ENCODE data around the gene GRIP2. TPM values are rescaled to one million over a fixed set of nuclear protein-coding genes. Genes with fewer than 3 reads are reported as not detected.

The GRIP2 gene
- total RNA-seq, 1 donor from 2014 or later, result not detected

GRCh38 chr3:14553871-14554270 lies 13.7 kb upstream of the GRIP2 start:
- Mint-ChIP-seq H3K27ac (no peak overlapping the region), H3K4me3 (no peak overlapping the region), H3K9me3 (no peaks in the 10 kb centered on the region), H3K27me3 (ENCODE audit: insufficient read depth) (peaks cover 36% of the 10 kb centered on the region), H3K36me3 (ENCODE audit: low read depth) (no peaks in the 10 kb centered on the region), H3K4me1 (ENCODE audit: low read depth) (peaks cover 5% of the 10 kb centered on the region)
- no peak for DNase-seq (ENCODE audit: low spot score)
- intact Hi-C loops (cut with micrococcal nuclease), result no loop called here

GRCh38 chr3:14552717-14553116 lies 12.6 kb upstream of the GRIP2 start:
- H3K4me3 Mint-ChIP-seq, result no peak overlapping the region
- DNase-seq (ENCODE audit: low spot score), result no peak

GRCh38 chr3:14552041-14552648 lies 12.0 kb upstream of the GRIP2 start:
- intact Hi-C loops (cut with micrococcal nuclease), result no loop called here
- Mint-ChIP-seq H3K4me1 (ENCODE audit: low read depth) (peaks cover 5% of the 10 kb centered on the region), H3K36me3 (ENCODE audit: low read depth) (no peaks in the 10 kb centered on the region), H3K27me3 (ENCODE audit: insufficient read depth) (peaks cover 39% of the 10 kb centered on the region), H3K4me3 (no peak overlapping the region), H3K27ac (no peak overlapping the region), H3K9me3 (no peaks in the 10 kb centered on the region)
- no peak for DNase-seq (ENCODE audit: low spot score)

More at GRCh38 chr3:14552717-14553116, 12.6 kb upstream of the GRIP2 start:
- H3K27me3 Mint-ChIP-seq (ENCODE audit: insufficient read depth), result peaks cover 38% of the 10 kb centered on the region
- H3K9me3 Mint-ChIP-seq, result no peaks in the 10 kb centered on the region
- H3K27ac Mint-ChIP-seq, result no peak overlapping the region
- intact Hi-C loops (cut with micrococcal nuclease), result no loop called here
- no peaks in the 10 kb centered on the region for H3K36me3 Mint-ChIP-seq (ENCODE audit: low read depth)
- H3K4me1 Mint-ChIP-seq (ENCODE audit: low read depth), result peaks cover 5% of the 10 kb centered on the region

- no peaks in the 10 kb centered on the region for H3K9me3 Mint-ChIP-seq
These were observed 10.8 kb upstream of the GRIP2 start for GRCh38 chr3:14550651-14551611.

GRCh38 chr3:14550181-14550580 lies 10.0 kb upstream of the GRIP2 start:
- H3K27ac Mint-ChIP-seq, result no peak overlapping the region
- no peaks in the 10 kb centered on the region for H3K9me3 Mint-ChIP-seq
- DNase-seq (ENCODE audit: low spot score), result no peak
- no peak overlapping the region for H3K4me3 Mint-ChIP-seq
- intact Hi-C loops (cut with micrococcal nuclease), result no loop called here
- no peaks in the 10 kb centered on the region for H3K4me1 Mint-ChIP-seq (ENCODE audit: low read depth)
- no peaks in the 10 kb centered on the region for H3K36me3 Mint-ChIP-seq (ENCODE audit: low read depth)
- peaks cover 29% of the 10 kb centered on the region for H3K27me3 Mint-ChIP-seq (ENCODE audit: insufficient read depth)

More at GRCh38 chr3:14550651-14551611, 10.8 kb upstream of the GRIP2 start:
- peaks cover 5% of the 10 kb centered on the region for H3K4me1 Mint-ChIP-seq (ENCODE audit: low read depth)
- no peak overlapping the region for H3K4me3 Mint-ChIP-seq
- intact Hi-C loops (cut with micrococcal nuclease), result no loop called here
- no peaks in the 10 kb centered on the region for H3K36me3 Mint-ChIP-seq (ENCODE audit: low read depth)
- H3K27me3 Mint-ChIP-seq (ENCODE audit: insufficient read depth), result peaks cover 33% of the 10 kb centered on the region
- DNase-seq (ENCODE audit: low spot score), result no peak
- no peak overlapping the region for H3K27ac Mint-ChIP-seq

GRCh38 chr3:14549256-14549919 lies 9.2 kb upstream of the GRIP2 start:
- intact Hi-C loops (cut with micrococcal nuclease), result loop anchor here (5.0 kb wide), 1 partner anchor 652 kb away; no protein-coding TSS in a partner anchor
- peaks cover 23% of the 10 kb centered on the region for H3K27me3 Mint-ChIP-seq (ENCODE audit: insufficient read depth)

GRCh38 chr3:14548321-14548729 lies 8.2 kb upstream of the GRIP2 start:
- peaks cover 19% of the 10 kb centered on the region for H3K27me3 Mint-ChIP-seq (ENCODE audit: insufficient read depth)
- no peaks in the 10 kb centered on the region for H3K9me3 Mint-ChIP-seq
- H3K4me1 Mint-ChIP-seq (ENCODE audit: low read depth), result no peaks in the 10 kb centered on the region
- no peak for DNase-seq (ENCODE audit: low spot score)
- H3K4me3 Mint-ChIP-seq, result no peak overlapping the region
- H3K36me3 Mint-ChIP-seq (ENCODE audit: low read depth), result no peaks in the 10 kb centered on the region
- no peak overlapping the region for H3K27ac Mint-ChIP-seq
- intact Hi-C loops (cut with micrococcal nuclease), result loop anchor here (5.0 kb wide), 1 partner anchor 651 kb away; no protein-coding TSS in a partner anchor

More at GRCh38 chr3:14549256-14549919, 9.2 kb upstream of the GRIP2 start:
- Mint-ChIP-seq H3K4me1 (ENCODE audit: low read depth) (no peaks in the 10 kb centered on the region), H3K4me3 (no peak overlapping the region), H3K36me3 (ENCODE audit: low read depth) (no peaks in the 10 kb centered on the region), H3K27ac (no peak overlapping the region), H3K9me3 (no peaks in the 10 kb centered on the region)
- DNase-seq (ENCODE audit: low spot score), result no peak

- no peak overlapping the region for H3K27ac Mint-ChIP-seq
- H3K9me3 Mint-ChIP-seq, result no peaks in the 10 kb centered on the region
These were observed 7.6 kb upstream of the GRIP2 start for GRCh38 chr3:14547693-14548092.

GRCh38 chr3:14546041-14546440 lies 5.9 kb upstream of the GRIP2 start:
- H3K4me3 Mint-ChIP-seq, result no peak overlapping the region
- H3K27me3 Mint-ChIP-seq (ENCODE audit: insufficient read depth), result peaks cover 17% of the 10 kb centered on the region
- intact Hi-C loops (cut with micrococcal nuclease), result loop anchor here (5.0 kb wide), 1 partner anchor 649 kb away; no protein-coding TSS in a partner anchor
- no peaks in the 10 kb centered on the region for H3K36me3 Mint-ChIP-seq (ENCODE audit: low read depth)
- H3K27ac Mint-ChIP-seq, result peak overlapping the region; percentile 27
- H3K9me3 Mint-ChIP-seq, result no peaks in the 10 kb centered on the region
- H3K4me1 Mint-ChIP-seq (ENCODE audit: low read depth), result no peaks in the 10 kb centered on the region
- no peak for DNase-seq (ENCODE audit: low spot score)

More at GRCh38 chr3:14547693-14548092, 7.6 kb upstream of the GRIP2 start:
- intact Hi-C loops (cut with micrococcal nuclease), result loop anchor here (5.0 kb wide), 1 partner anchor 650 kb away; no protein-coding TSS in a partner anchor
- H3K4me1 Mint-ChIP-seq (ENCODE audit: low read depth), result no peaks in the 10 kb centered on the region
- no peaks in the 10 kb centered on the region for H3K36me3 Mint-ChIP-seq (ENCODE audit: low read depth)
- peaks cover 17% of the 10 kb centered on the region for H3K27me3 Mint-ChIP-seq (ENCODE audit: insufficient read depth)
- no peak for DNase-seq (ENCODE audit: low spot score)
- no peak overlapping the region for H3K4me3 Mint-ChIP-seq

GRCh38 chr3:14545251-14545635 lies 5.1 kb upstream of the GRIP2 start:
- Mint-ChIP-seq H3K27ac (no peak overlapping the region), H3K27me3 (ENCODE audit: insufficient read depth) (peaks cover 12% of the 10 kb centered on the region), H3K4me1 (ENCODE audit: low read depth) (no peaks in the 10 kb centered on the region), H3K9me3 (no peaks in the 10 kb centered on the region), H3K36me3 (ENCODE audit: low read depth) (no peaks in the 10 kb centered on the region), H3K4me3 (no peak overlapping the region)
- intact Hi-C loops (cut with micrococcal nuclease), result loop anchor here (5.0 kb wide), 1 partner anchor 648 kb away; no protein-coding TSS in a partner anchor
- no peak for DNase-seq (ENCODE audit: low spot score)

- Mint-ChIP-seq H3K9me3 (no peaks in the 10 kb centered on the region), H3K4me3 (no peak overlapping the region), H3K4me1 (ENCODE audit: low read depth) (no peaks in the 10 kb centered on the region), H3K27ac (no peak overlapping the region), H3K36me3 (ENCODE audit: low read depth) (no peaks in the 10 kb centered on the region), H3K27me3 (ENCODE audit: insufficient read depth) (peaks cover 8% of the 10 kb centered on the region)
- intact Hi-C loops (cut with micrococcal nuclease), result loop anchor here (5.0 kb wide), 1 partner anchor 647 kb away; no protein-coding TSS in a partner anchor
- DNase-seq (ENCODE audit: low spot score), result no peak
These were observed 4.4 kb upstream of the GRIP2 start for GRCh38 chr3:14544282-14545250.

- no peak overlapping the region for H3K27ac Mint-ChIP-seq
- H3K9me3 Mint-ChIP-seq, result no peaks in the 10 kb centered on the region
- no peaks in the 10 kb centered on the region for H3K36me3 Mint-ChIP-seq (ENCODE audit: low read depth)
- H3K4me1 Mint-ChIP-seq (ENCODE audit: low read depth), result no peaks in the 10 kb centered on the region
- no peak overlapping the region for H3K4me3 Mint-ChIP-seq
- DNase-seq (ENCODE audit: low spot score), result no peak
- H3K27me3 Mint-ChIP-seq (ENCODE audit: insufficient read depth), result peaks cover 2% of the 10 kb centered on the region
- intact Hi-C loops (cut with micrococcal nuclease), result no loop called here
These were observed 3.3 kb upstream of the GRIP2 start for GRCh38 chr3:14543446-14543845.
